ENCODE results near the gene SCP2.

GRCh38 chr1:53074313-53075154 is 147.5 kb downstream of the SCP2 start:
- TF ChIP-seq EP300 (IDR thresholded peaks at IDR 0.05) (no peak), POLR2A (IDR thresholded peaks at IDR 0.05) (no peak), CTCF (IDR thresholded peaks at IDR 0.05) (no peak)
